H1 (cell line): ENCODE data around the gene MORN2.

Experiments used
- CBX5 ChIP-seq: fragments of 300-800, 300-1000 bp; sonication (generic); IDR thresholded peaks from 2 replicates; pipeline ENCODE4 v1.7.1; 2016; ENCODE audit warnings: antibody characterized with exemption, low read length, low read depth
- EP300 ChIP-seq, 2 experiments: IDR thresholded peaks; 1 replicate in 1 of 2; 2 replicates in 1 of 2; pipeline ENCODE4 v1.6.1; 2011 to 2012; ENCODE audit warnings: low read depth in 2 of 2, low read length in 2 of 2, mild to moderate bottlenecking in 2 of 2, borderline replicate concordance in 1 of 2, inconsistent platforms in 1 of 2, moderate library complexity in 1 of 2
- EZH2 ChIP-seq: fragments of 200-600 bp; sonication (generic); IDR thresholded peaks from 2 replicates; pipeline ENCODE4 v1.7.1; 2012; ENCODE audit warnings: low read depth, mild to moderate bottlenecking, moderate library complexity, low read length, inconsistent platforms; ENCODE audit not compliant: severe bottlenecking
- JUND ChIP-seq: IDR thresholded peaks from 2 replicates; pipeline ENCODE4 v1.6.1; 2011; ENCODE audit warnings: mild to moderate bottlenecking, improper control_type of control experiment, low read length
- PHF8 ChIP-seq: fragments of 200-600 bp; sonication (generic); conservative IDR thresholded peaks from 2 replicates; pipeline ENCODE4 v1.7.1; 2012; ENCODE audit warnings: low read depth, mild to moderate bottlenecking, inconsistent platforms, low read length, moderate library complexity
- RFX5 ChIP-seq: IDR thresholded peaks from 2 replicates; pipeline ENCODE4 v1.6.1; 2011; ENCODE audit warnings: low read depth, low read length, improper control_type of control experiment, borderline replicate concordance
- SIN3A ChIP-seq, 2 experiments: IDR thresholded peaks in 1 of 2; conservative IDR thresholded peaks in 1 of 2; 2 replicates each; pipeline ENCODE4 v1.6.1; 2011 to 2012; ENCODE audit warnings: low read length in 2 of 2, improper control_type of control experiment in 1 of 2, low read depth in 1 of 2, mild to moderate bottlenecking in 1 of 2
- SRF ChIP-seq: IDR thresholded peaks from 2 replicates; pipeline ENCODE4 v1.6.1; 2011; ENCODE audit warnings: mild to moderate bottlenecking, low read depth, low read length, moderate library complexity
- TCF12 ChIP-seq: IDR thresholded peaks from 2 replicates; pipeline ENCODE4 v1.6.1; 2011; ENCODE audit warnings: low read depth, mild to moderate bottlenecking, low read length
- TEAD4 ChIP-seq: IDR thresholded peaks from 2 replicates; pipeline ENCODE4 v1.6.1; 2012; ENCODE audit warnings: low read depth, low read length, inconsistent platforms, mixed read lengths
- TF ChIP-seq, protein P1 (sequence below), 3 experiments: IDR thresholded peaks; 1 replicate in 2 of 3; 2 replicates in 1 of 3; pipeline versions ENCODE4 v1.5.1 to v1.6.1; 2011; ENCODE audit warnings: low read length in 3 of 3, mild to moderate bottlenecking in 3 of 3, inconsistent platforms in 2 of 3, low read depth in 1 of 3, moderate library complexity in 1 of 3; ENCODE audit not compliant: insufficient read depth in 1 of 3; ENCODE audit errors: control extremely low read depth in 1 of 3
- TF ChIP-seq, protein P2 (sequence below): IDR thresholded peaks from 2 replicates; pipeline ENCODE4 v1.6.1; 2012; ENCODE audit warnings: inconsistent platforms

DNA sequence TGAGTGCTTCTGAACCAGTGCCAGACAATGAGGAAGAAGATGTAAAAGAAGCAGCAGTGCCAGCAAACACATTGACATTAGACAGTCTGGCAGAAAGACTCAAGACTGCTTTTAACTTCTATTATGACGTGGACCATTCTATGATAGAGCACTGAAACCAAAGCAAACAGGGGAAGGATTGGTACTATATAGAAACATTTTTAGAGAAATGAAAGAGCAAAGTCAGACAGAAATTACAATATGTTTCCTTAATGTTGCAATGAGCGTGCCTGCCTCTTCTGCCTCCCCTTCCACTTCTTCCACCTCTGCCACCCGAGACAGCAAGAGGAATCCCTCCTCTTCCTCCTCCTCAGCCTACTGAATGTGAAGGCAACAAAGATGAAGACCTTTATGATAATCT is 39.8 kb upstream of the MORN2 start:
- TF ChIP-seq EP300 (IDR thresholded peaks at IDR 0.05; ENCODE audit: borderline replicate concordance in 1 of 2, low read depth in 2 of 2, low read length in 2 of 2) (no peak), RFX5 (no peak), PHF8 (no peak), JUND (no peak), CBX5 (no peak), TEAD4 (no peak), TCF12 (no peak), EZH2 (no peak), SRF (no peak), SIN3A (conservative IDR thresholded peaks at IDR 0.05 in 1 of 2, IDR thresholded peaks at IDR 0.05 in 1 of 2; ENCODE audit: low read depth in 1 of 2, low read length in 2 of 2) (no peak)
- TF ChIP-seq, protein P1, sequence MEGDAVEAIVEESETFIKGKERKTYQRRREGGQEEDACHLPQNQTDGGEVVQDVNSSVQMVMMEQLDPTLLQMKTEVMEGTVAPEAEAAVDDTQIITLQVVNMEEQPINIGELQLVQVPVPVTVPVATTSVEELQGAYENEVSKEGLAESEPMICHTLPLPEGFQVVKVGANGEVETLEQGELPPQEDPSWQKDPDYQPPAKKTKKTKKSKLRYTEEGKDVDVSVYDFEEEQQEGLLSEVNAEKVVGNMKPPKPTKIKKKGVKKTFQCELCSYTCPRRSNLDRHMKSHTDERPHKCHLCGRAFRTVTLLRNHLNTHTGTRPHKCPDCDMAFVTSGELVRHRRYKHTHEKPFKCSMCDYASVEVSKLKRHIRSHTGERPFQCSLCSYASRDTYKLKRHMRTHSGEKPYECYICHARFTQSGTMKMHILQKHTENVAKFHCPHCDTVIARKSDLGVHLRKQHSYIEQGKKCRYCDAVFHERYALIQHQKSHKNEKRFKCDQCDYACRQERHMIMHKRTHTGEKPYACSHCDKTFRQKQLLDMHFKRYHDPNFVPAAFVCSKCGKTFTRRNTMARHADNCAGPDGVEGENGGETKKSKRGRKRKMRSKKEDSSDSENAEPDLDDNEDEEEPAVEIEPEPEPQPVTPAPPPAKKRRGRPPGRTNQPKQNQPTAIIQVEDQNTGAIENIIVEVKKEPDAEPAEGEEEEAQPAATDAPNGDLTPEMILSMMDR (IDR thresholded peaks at IDR 0.05; ENCODE audit: control extremely low read depth in 1 of 3, insufficient read depth in 1 of 3, low read depth in 1 of 3, low read length in 3 of 3) = no peak
- TF ChIP-seq, protein P2, sequence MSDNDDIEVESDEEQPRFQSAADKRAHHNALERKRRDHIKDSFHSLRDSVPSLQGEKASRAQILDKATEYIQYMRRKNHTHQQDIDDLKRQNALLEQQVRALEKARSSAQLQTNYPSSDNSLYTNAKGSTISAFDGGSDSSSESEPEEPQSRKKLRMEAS = no peak
